HepG2 (cell line): Measurements from ENCODE around the gene PIF1. TPM values are rescaled to one million over a fixed set of nuclear protein-coding genes. Genes with fewer than 3 reads are reported as not detected.

Source experiments
- CHD2 ChIP-seq: IDR thresholded peaks from 2 replicates; pipeline ENCODE4 v1.6.1; 2011; ENCODE audit warnings: low read depth, low read length, improper control_type of control experiment
- ESRRA ChIP-seq: sonication (generic); formaldehyde crosslinking; IDR thresholded peaks from 2 replicates; pipeline ENCODE4 v1.5.1; 2020; ENCODE audit warnings: mild to moderate bottlenecking, low read depth, missing genetic modification reagents
- FOXA1 ChIP-seq, 2 experiments: fragments of 450-650 bp in 1 of 2; sonication (generic) in 1 of 2; formaldehyde crosslinking in 1 of 2; IDR thresholded peaks; 2 replicates each; pipeline versions ENCODE4 v1.4.0 to v1.6.1; 2016 to 2020; ENCODE audit warnings: missing genetic modification reagents in 1 of 2
- FOXP4 ChIP-seq: sonication (generic); formaldehyde crosslinking; IDR thresholded peaks from 2 replicates; pipeline ENCODE4 v1.4.0; 2020; ENCODE audit warnings: missing genetic modification reagents
- HNF4A ChIP-seq: sonication (generic); formaldehyde crosslinking; IDR thresholded peaks from 2 replicates; pipeline ENCODE4 v1.4.0; 2020; ENCODE audit warnings: missing genetic modification reagents
- HOXA9 ChIP-seq: sonication (generic); formaldehyde crosslinking; IDR thresholded peaks from 2 replicates; pipeline ENCODE4 v1.8.1; 2022; ENCODE audit warnings: missing genetic modification reagents, mild to moderate bottlenecking, moderate library complexity, borderline replicate concordance
- IRX3 ChIP-seq: sonication (generic); formaldehyde crosslinking; IDR thresholded peaks from 2 replicates; pipeline ENCODE4 v1.8.1; 2023; ENCODE audit warnings: mild to moderate bottlenecking, low read depth, missing genetic modification reagents, borderline replicate concordance
- RBM22 ChIP-seq: fragments of 200-400 bp; formaldehyde crosslinking; optimal IDR thresholded peaks from 2 replicates; pipeline ENCODE3; 2017; ENCODE audit warnings: mild to moderate bottlenecking, low read length, moderate library complexity
- SMYD3 ChIP-seq: sonication (generic); formaldehyde crosslinking; IDR thresholded peaks from 2 replicates; pipeline ENCODE4 v1.8.1; 2023; ENCODE audit warnings: mild to moderate bottlenecking, missing genetic modification reagents
- ZNF232 ChIP-seq: sonication (generic); formaldehyde crosslinking; IDR thresholded peaks from 2 replicates; pipeline ENCODE4 v1.4.0; 2020; ENCODE audit warnings: missing genetic modification reagents, borderline replicate concordance
- ZNF263 ChIP-seq: sonication (generic); formaldehyde crosslinking; IDR thresholded peaks from 2 replicates; pipeline ENCODE4 v1.4.0; 2020; ENCODE audit warnings: missing genetic modification reagents
- ZNF331 ChIP-seq: sonication (generic); formaldehyde crosslinking; IDR thresholded peaks from 2 replicates; pipeline ENCODE4 v1.4.0; 2020; ENCODE audit warnings: missing genetic modification reagents
- ZNF33B ChIP-seq: sonication (generic); formaldehyde crosslinking; IDR thresholded peaks from 2 replicates; pipeline ENCODE4 v1.5.1; 2020; ENCODE audit warnings: mild to moderate bottlenecking, missing genetic modification reagents
- ZNF383 ChIP-seq: sonication (generic); formaldehyde crosslinking; IDR thresholded peaks from 2 replicates; pipeline ENCODE4 v1.4.0; 2020; ENCODE audit warnings: missing genetic modification reagents, mild to moderate bottlenecking, borderline replicate concordance
- ZNF512B ChIP-seq: sonication (generic); formaldehyde crosslinking; IDR thresholded peaks from 2 replicates; pipeline ENCODE4 v1.5.1; 2020; ENCODE audit warnings: missing genetic modification reagents, mild to moderate bottlenecking, borderline replicate concordance
- ZNF552 ChIP-seq: sonication (generic); formaldehyde crosslinking; IDR thresholded peaks from 2 replicates; pipeline ENCODE4 v1.9.0; 2022; ENCODE audit warnings: missing genetic modification reagents, mild to moderate bottlenecking, borderline replicate concordance
- ZNF569 ChIP-seq: sonication (generic); formaldehyde crosslinking; IDR thresholded peaks from 2 replicates; pipeline ENCODE4 v1.5.0; 2020; ENCODE audit warnings: mild to moderate bottlenecking, missing genetic modification reagents, moderate library complexity, borderline replicate concordance
- ZNF629 ChIP-seq: sonication (generic); formaldehyde crosslinking; conservative IDR thresholded peaks from 2 replicates; pipeline ENCODE4 v1.5.0; 2020; ENCODE audit warnings: missing genetic modification reagents
- ZNF768 ChIP-seq: sonication (generic); formaldehyde crosslinking; IDR thresholded peaks from 2 replicates; pipeline ENCODE4 v1.4.0; 2020; ENCODE audit warnings: missing genetic modification reagents
- polyA plus RNA-seq, 8 experiments: library from polyadenylated mRNA; depleted of rRNA in 3 of 8; stranded (reverse) in 7 of 8; unstranded in 1 of 8; fragments of >200 nt; fragmentation: Illumina TruSeq in 4 of 8; extraction: Trizol in 4 of 8; gene quantifications; 2 replicates each; pipeline versions ENCODE4 v1.2.1 to v1.2.3, GENCODE V29; 2011 to 2016; ENCODE audit warnings: low read depth in 4 of 8, missing spikeins in 1 of 8, mixed read lengths in 1 of 8; ENCODE audit not compliant: insufficient read depth in 1 of 8
- total RNA-seq, 5 experiments: library from RNA; depleted of rRNA; stranded (reverse); fragments of >200 nt; fragmentation: Illumina TruSeq; extraction: Trizol; gene quantifications; 2 replicates each; pipeline ENCODE4 v1.2.3, GENCODE V29; 2016; ENCODE audit warnings: low read depth in 1 of 5

The PIF1 gene
- total and polyA plus RNA-seq, 2 of the 13 experiments (the other 11 are each of a cell fraction or from before 2014, with no cell fraction given) = 18.5 to 19.7 TPM

DNA sequence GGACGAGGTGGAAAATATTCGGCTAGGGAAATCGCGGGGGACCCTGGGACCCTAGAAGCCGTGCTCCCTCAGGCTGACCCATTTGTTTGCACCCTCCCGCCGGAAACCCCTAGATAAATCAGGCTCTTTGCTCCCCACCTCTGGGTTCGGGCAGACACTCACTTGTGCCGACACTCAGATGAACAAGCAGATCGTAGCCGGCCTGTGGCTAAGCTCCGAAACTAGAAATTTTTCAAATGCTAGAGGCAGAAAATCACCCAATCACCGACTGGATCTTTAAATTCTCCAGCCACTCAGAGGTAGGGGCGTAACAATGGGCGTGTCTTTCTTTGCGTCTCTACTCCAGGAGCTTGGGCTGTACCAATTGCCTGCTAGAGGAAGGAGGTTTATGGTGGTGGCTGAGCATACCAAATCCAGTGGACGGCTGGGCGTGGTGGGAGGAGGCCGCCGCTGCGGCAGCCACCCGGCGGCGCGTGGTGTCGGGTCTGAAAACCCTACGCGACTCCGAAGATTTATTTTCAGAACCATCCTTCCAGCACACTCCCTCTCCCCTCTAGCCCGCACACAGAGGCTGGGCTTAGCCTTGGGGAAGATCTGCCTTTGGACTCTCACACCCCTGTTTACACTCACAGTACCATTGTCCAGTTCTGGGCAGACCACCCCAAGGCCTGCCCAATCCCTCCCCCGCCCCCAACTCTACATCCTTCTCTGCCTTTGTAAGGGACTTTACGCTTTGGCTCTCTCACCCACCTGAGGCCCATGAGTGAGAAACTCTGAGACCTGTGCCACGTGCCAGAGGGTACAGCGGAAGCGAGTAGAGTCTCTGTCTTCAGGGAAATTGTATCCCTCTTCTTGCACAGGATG is at the start of gene PIF1 (continued):
- TF ChIP-seq FOXP4 = peak; percentile 59
- TF ChIP-seq ZNF263 (CRISPR knock-in tag) = 0 out of 2 replicates have a peak, but pooled peaks have one; percentile 13
- no peak for TF ChIP-seq IRX3 (CRISPR knock-in tag)
- TF ChIP-seq ZNF768 (CRISPR knock-in tag) = peak; percentile 60; the same call in 1 of the 2 replicates
- TF ChIP-seq ZNF512B (CRISPR knock-in tag) = no peak
- no peak for TF ChIP-seq HOXA9 (CRISPR knock-in tag)
- peak; percentile 73 for TF ChIP-seq HNF4A (CRISPR knock-in tag)
- TF ChIP-seq ZNF331 (CRISPR knock-in tag) = peak; percentile 39; the same call in 1 of the 2 replicates
- 0 out of 2 replicates have a peak, but pooled peaks have one; percentile 3 for TF ChIP-seq ZNF232 (CRISPR knock-in tag)
- TF ChIP-seq ZNF33B = no peak
- no peak for TF ChIP-seq ZNF383 (CRISPR knock-in tag)
- TF ChIP-seq SMYD3 = no peak; the same call in 1 of the 2 replicates
- no peak for TF ChIP-seq ZNF552
- no peak for TF ChIP-seq CHD2
- no peak for TF ChIP-seq FOXA1 (IDR thresholded peaks at IDR 0.05)
- TF ChIP-seq FOXA1 (CRISPR knock-in tag; IDR thresholded peaks at IDR 0.05) = peak; percentile 87
- TF ChIP-seq ZNF569 (CRISPR knock-in tag) = no peak
- 0 out of 2 replicates have a peak, but pooled peaks have one; percentile 11 for TF ChIP-seq ZNF629 (CRISPR knock-in tag)
- TF ChIP-seq ESRRA (CRISPR knock-in tag) = no peak
- peak; percentile 33 for TF ChIP-seq RBM22
